Erythroblast (primary cell): ENCODE results near the gene EDAR.

Experiments
- GATA1 ChIP-seq: IDR thresholded peaks from 2 replicates; pipeline ENCODE4 v1.6.1; 2011; ENCODE audit warnings: low read depth, mild to moderate bottlenecking, control low read depth, low read length, moderate library complexity
- POLR2A ChIP-seq: IDR thresholded peaks from 2 replicates; pipeline ENCODE4 v1.6.1; 2011; ENCODE audit warnings: mild to moderate bottlenecking, low read length

- no peak for TF ChIP-seq POLR2A
- TF ChIP-seq GATA1 = no peak
Measured at GRCh38 chr2:108965540-108966289, 23.3 kb downstream of the EDAR start.
